ENCODE results near the gene BLTP3A. TPM values are rescaled to one million over a fixed set of nuclear protein-coding genes. Genes with fewer than 3 reads are reported as not detected.

The BLTP3A gene
- total and polyA plus RNA-seq, 2 of the 8 experiments (the other 6 are each of a cell fraction or from before 2014, with no cell fraction given): 8.5 to 17.2 TPM

GRCh38 chr6:34834789-34835518, 43.1 kb downstream of the BLTP3A start:
- no peak overlapping the region for H4K8ac ChIP-seq (ENCODE audit: extremely low read depth, insufficient read depth, low read length)
- POLR2A ChIA-PET (ENCODE audit: partially characterized antibody): no interaction called here
- TF ChIP-seq SIX5 (IDR thresholded peaks at IDR 0.05; ENCODE audit: low read depth, low read length): no peak
- TF ChIP-seq FOSL1 (IDR thresholded peaks at IDR 0.05; ENCODE audit: insufficient read depth, low read depth, low read length): no peak
- no peak for TF ChIP-seq TBP (IDR thresholded peaks at IDR 0.05; ENCODE audit: low read depth, low read length)
- no peak for TF ChIP-seq SIN3A (conservative IDR thresholded peaks at IDR 0.05 in 1 of 2, IDR thresholded peaks at IDR 0.05 in 1 of 2; ENCODE audit: low read depth in 1 of 2, low read length in 2 of 2)
- no peak for TF ChIP-seq CTBP2 (IDR thresholded peaks at IDR 0.05; ENCODE audit: borderline replicate concordance, insufficient read depth, insufficient read length, low read length)
- no peak for TF ChIP-seq SP1 (IDR thresholded peaks at IDR 0.05; ENCODE audit: low read depth, low read length)
- TF ChIP-seq RXRA (IDR thresholded peaks at IDR 0.05; ENCODE audit: insufficient read depth, low read depth, low read length): no peak
- TF ChIP-seq NANOG (IDR thresholded peaks at IDR 0.05; ENCODE audit: insufficient read depth, low read depth, low read length, poor library complexity, severe bottlenecking): no peak
- TF ChIP-seq CTCF (IDR thresholded peaks at IDR 0.05; ENCODE audit: control extremely low read depth in 1 of 3, insufficient read depth in 1 of 3, low read depth in 1 of 3, low read length in 3 of 3): no peak
- no peak for TF ChIP-seq KDM1A (IDR thresholded peaks at IDR 0.05; ENCODE audit: borderline replicate concordance, low read length)

More at GRCh38 chr6:34834789-34835518, 43.1 kb downstream of the BLTP3A start:
- Histone ChIP-seq H3K9me3 (ENCODE audit: insufficient read depth in 2 of 2, low read depth in 1 of 2, low read length in 1 of 2) (no peaks in the 10 kb centered on the region), H2BK5ac (ENCODE audit: low read depth, low read length) (no peak overlapping the region), H3K23ac (ENCODE audit: insufficient read length) (no peak overlapping the region), H3K4me3 (ENCODE audit: extremely low read depth in 1 of 4, insufficient read depth in 2 of 4, low read depth in 3 of 4, low read length in 4 of 4) (no peak overlapping the region), H3K36me3 (ENCODE audit: control insufficient read depth in 2 of 4, insufficient read depth in 4 of 4, low read length in 3 of 4) (peaks cover 6 to 27% (median 16%) of the 10 kb centered on the region in 4 experiments; a peak in 7 of 8 replicates), H2AFZ (ENCODE audit: low read length) (no peak overlapping the region), H3K79me1 (ENCODE audit: low read depth, low read length) (no peaks in the 10 kb centered on the region), H3K27me3 (replicated peaks in 1 of 4; ENCODE audit: control insufficient read depth in 3 of 4, extremely low read depth in 1 of 4, insufficient read depth in 3 of 4, low read length in 3 of 4) (no peaks in the 10 kb centered on the region), H4K20me1 (replicated peaks in 1 of 2; ENCODE audit: control insufficient read depth in 1 of 2, insufficient read depth in 2 of 2, low read length in 2 of 2) (peaks cover 0 to 4% of the 10 kb centered on the region in 2 experiments), H3K9ac (replicated peaks in 1 of 4; ENCODE audit: extremely low read depth in 1 of 4, low read depth in 3 of 4, low read length in 3 of 4) (no peak overlapping the region), H3K27ac (ENCODE audit: low read depth, low read length) (no peak overlapping the region), H2BK12ac (ENCODE audit: low read depth, low read length) (no peak overlapping the region), H3K56ac (replicated peaks; ENCODE audit: insufficient read length, low read depth, low read length) (no peak overlapping the region), H2BK120ac (replicated peaks; ENCODE audit: low read depth, low read length) (no peak overlapping the region), H3K4me2 (ENCODE audit: insufficient read depth in 1 of 2, low read depth in 2 of 2, low read length in 2 of 2) (no peak overlapping the region), H3K4ac (replicated peaks; ENCODE audit: insufficient read length, low read depth, low read length) (no peak overlapping the region), H3K79me2 (ENCODE audit: control insufficient read depth in 1 of 2, insufficient read depth in 2 of 2, low read length in 2 of 2) (no peaks in the 10 kb centered on the region), H4K5ac (ENCODE audit: insufficient read length, low read depth, low read length) (no peak overlapping the region), H3K18ac (ENCODE audit: extremely low read depth, low read length) (no peak overlapping the region), H2AK5ac (ENCODE audit: low read depth, low read length) (no peak overlapping the region), H2BK20ac (ENCODE audit: low read length) (no peak overlapping the region), H2BK15ac (ENCODE audit: low read length) (no peak overlapping the region), H4K91ac (replicated peaks; ENCODE audit: insufficient read length, low read length) (no peak overlapping the region), H3K14ac (ENCODE audit: insufficient read length) (no peak overlapping the region), H3K23me2 (ENCODE audit: low read depth, low read length) (no peaks in the 10 kb centered on the region), H3K4me1 (replicated peaks in 1 of 4; ENCODE audit: control insufficient read depth in 3 of 4, insufficient read depth in 4 of 4, low read length in 3 of 4) (no peaks in the 10 kb centered on the region)
- WGBS, 2 experiments (ENCODE audit: extremely low coverage in 1 of 2, insufficient coverage in 1 of 2, insufficient read length in 1 of 2, insufficient replicate concordance in 2 of 2, low coverage in 1 of 2, low lambda C conversion rate in 2 of 2, missing lambda C conversion rate in 1 of 2): 93% methylated on average over 4 of the region's 4 CpGs; no CpG with 5 or more reads in 1 of the 2 experiments
- DNase-seq (ENCODE audit: low read depth in 1 of 2, low spot score in 2 of 2): no peak
- no peak for FAIRE-seq
- CTCF ChIA-PET (ENCODE audit: partially characterized antibody): no interaction called here

All from H1 (cell line).